Muscle layer of colon (tissue), 2 donors: ENCODE measurements around the gene CEP68.

Experiments
- H3K27ac ChIP-seq: one replicate; pipeline ENCODE4 v1.7.0; 2013; ENCODE audit warnings: low read depth, mild to moderate bottlenecking, low read length, moderate library complexity
- H3K27me3 ChIP-seq, 2 donors: one replicate each; pipeline ENCODE4 v1.7.0; 2013; ENCODE audit warnings: low read length in 2 of 2, mild to moderate bottlenecking in 2 of 2; ENCODE audit not compliant: insufficient read depth in 2 of 2, control insufficient read depth in 1 of 2
- H3K36me3 ChIP-seq: one replicate; pipeline ENCODE4 v1.7.0; 2013; ENCODE audit warnings: mild to moderate bottlenecking, low read length; ENCODE audit not compliant: insufficient read depth
- H3K4me1 ChIP-seq: one replicate; pipeline ENCODE4 v1.7.0; 2013; ENCODE audit warnings: mild to moderate bottlenecking, low read length; ENCODE audit not compliant: insufficient read depth
- H3K4me3 ChIP-seq, 2 donors: one replicate each; pipeline ENCODE4 v1.7.0; 2013; ENCODE audit warnings: low read length in 2 of 2, low read depth in 1 of 2, mild to moderate bottlenecking in 1 of 2, moderate library complexity in 1 of 2
- H3K9ac ChIP-seq: one replicate; pipeline ENCODE4 v1.7.0; 2013; ENCODE audit warnings: low read length
- H3K9me3 ChIP-seq: one replicate; pipeline ENCODE4 v1.7.0; 2013; ENCODE audit warnings: mild to moderate bottlenecking, low read length
- donor health status: abdominal sarcoma.
- donor health status: Adenocarcinoma of cecum.

CEP68 gene

DNA sequence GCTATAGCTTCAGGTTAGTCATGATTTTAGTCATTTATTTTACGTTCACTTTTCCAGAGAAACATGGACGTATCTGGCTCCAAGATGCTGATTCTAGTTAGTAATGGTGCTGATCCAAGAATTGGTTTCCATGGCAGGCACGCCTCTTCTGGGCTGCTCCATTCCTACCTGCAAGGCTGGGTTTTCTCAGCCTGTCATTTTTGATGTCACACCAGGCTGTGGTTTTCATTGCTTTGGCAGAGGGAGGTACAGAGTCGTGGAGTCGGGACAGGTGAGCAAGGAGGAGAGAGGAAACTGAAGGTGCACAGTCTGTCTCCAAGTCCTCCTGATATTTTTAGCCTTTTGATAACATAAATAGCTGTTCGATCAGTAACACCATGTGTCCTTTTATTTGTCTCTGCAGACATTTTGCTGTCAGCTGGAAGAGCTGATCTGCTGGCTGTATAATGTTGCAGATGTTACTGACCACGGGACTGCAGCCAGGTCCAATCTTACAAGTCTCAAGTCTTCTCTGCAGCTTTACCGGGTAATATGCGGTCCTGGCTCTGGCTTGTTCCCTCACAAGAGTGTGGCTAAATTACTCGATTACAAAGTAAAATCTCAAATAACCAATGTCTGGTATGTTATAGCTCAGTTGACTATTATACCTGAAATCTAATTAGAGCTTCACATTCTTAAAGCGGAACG is 17.8 kb downstream of the CEP68 start:
- Histone ChIP-seq H3K9me3 (no peaks in the 10 kb centered on the region), H3K9ac (no peak overlapping the region), H3K27me3 (no peaks in the 10 kb centered on the region), H3K36me3 (peaks cover 57% of the 10 kb centered on the region), H3K4me3 (no peak overlapping the region), H3K27ac (no peak overlapping the region), H3K4me1 (peaks cover 53% of the 10 kb centered on the region)

GRCh38 chr2:65075176-65075575 is 19.0 kb downstream of the CEP68 start:
- no peak overlapping the region for H3K9ac ChIP-seq
- H3K27ac ChIP-seq = no peak overlapping the region
- peaks cover 57% of the 10 kb centered on the region for H3K36me3 ChIP-seq

DNA sequence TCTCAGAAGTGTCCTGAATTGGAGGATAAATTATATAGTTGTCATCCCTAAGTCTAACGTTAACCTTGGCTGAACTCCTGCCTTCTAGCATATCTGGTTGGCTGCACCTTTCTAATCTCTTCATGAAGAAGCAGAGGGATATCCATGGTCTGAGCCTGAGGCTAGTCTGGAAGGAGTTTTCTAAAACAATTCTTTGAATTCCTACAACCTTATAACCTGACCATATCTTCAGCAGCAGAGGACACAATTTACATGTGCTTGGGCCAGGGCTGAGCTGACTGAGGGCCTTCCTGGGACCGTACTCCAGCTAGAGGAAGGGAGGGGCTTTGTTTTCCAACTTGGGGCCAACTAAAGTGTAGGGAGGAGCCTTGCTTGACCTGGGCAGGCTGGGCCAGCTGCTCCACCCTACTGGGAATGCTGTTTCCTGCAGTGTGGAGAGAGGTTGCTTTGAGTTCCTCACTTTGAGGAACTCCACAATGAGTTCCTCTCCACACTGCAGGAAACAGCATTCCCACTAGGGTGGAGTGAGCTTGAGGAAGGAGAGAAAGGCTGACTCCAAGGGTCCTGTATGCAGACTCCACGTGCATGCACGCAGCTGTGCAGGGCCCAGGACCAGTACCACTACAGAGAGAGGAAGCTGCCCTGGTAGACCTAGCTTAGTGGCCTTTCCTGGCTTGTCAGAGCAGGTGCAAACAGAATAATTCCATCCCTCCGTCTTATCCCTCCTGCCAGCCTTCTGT is 19.6 kb downstream of the CEP68 start:
- Histone ChIP-seq H3K27ac (peak overlapping the region; percentile 5), H3K4me1 (peaks cover 36% of the 10 kb centered on the region), H3K4me3 (no peak overlapping the region), H3K36me3 (peaks cover 51% of the 10 kb centered on the region), H3K9ac (no peak overlapping the region), H3K27me3 (no peaks in the 10 kb centered on the region), H3K9me3 (no peaks in the 10 kb centered on the region)

More at GRCh38 chr2:65075176-65075575, 19.0 kb downstream of the CEP68 start:
- no peaks in the 10 kb centered on the region for H3K27me3 ChIP-seq
- peaks cover 42% of the 10 kb centered on the region for H3K4me1 ChIP-seq
- no peak overlapping the region for H3K4me3 ChIP-seq
- no peaks in the 10 kb centered on the region for H3K9me3 ChIP-seq

DNA sequence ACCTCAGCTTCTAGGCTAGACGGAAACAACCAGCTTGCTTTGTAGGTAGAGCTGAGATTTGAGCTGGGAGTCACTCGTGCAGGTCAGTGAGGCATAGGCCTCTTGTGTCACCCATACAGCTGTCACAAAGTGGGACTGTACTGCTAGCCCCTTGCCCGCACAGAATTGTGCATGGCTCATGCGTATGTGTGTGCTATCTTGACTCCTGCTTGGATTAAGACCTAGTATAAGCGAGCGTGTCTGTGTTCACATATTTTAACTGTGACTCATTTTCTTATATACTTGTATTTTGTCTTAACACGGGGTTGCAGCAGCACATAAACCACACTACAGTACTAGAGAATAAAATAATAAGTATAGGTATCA is 20.1 kb downstream of the CEP68 start:
- H3K4me1 ChIP-seq = peaks cover 33% of the 10 kb centered on the region
- peak overlapping the region; percentile 5 for H3K27ac ChIP-seq
- no peak overlapping the region for H3K9ac ChIP-seq
- H3K9me3 ChIP-seq = no peaks in the 10 kb centered on the region
- no peak overlapping the region for H3K4me3 ChIP-seq
- no peaks in the 10 kb centered on the region for H3K27me3 ChIP-seq
- peaks cover 46% of the 10 kb centered on the region for H3K36me3 ChIP-seq

DNA sequence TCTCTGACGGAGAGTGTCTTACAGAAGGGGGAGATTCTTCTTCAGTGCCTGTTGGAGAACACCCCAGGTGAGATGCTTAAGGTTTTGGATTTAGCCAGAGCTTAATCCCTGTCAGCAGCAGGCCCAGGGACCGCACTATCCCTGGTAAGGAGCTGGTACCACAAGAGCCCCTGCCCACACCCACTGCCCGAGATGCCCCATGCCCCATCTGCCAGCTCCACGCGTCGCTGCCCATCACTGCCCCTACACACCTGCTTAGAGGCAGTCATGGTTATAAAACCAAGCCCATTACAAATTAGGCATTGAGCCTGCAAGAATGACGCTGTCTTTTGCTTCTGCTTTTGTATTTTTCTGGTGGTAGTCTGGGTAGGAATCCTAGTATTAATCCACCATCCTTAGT is 21.7 kb downstream of the CEP68 start:
- Histone ChIP-seq H3K27ac (no peak overlapping the region), H3K36me3 (peaks cover 42% of the 10 kb centered on the region), H3K4me3 (no peak overlapping the region), H3K4me1 (peaks cover 33% of the 10 kb centered on the region), H3K9ac (no peak overlapping the region), H3K9me3 (no peaks in the 10 kb centered on the region), H3K27me3 (no peaks in the 10 kb centered on the region)

GRCh38 chr2:65079017-65079416 is 22.8 kb downstream of the CEP68 start:
- H3K27ac ChIP-seq = no peak overlapping the region
- H3K4me3 ChIP-seq = no peak overlapping the region
- H3K4me1 ChIP-seq = peaks cover 24% of the 10 kb centered on the region
- H3K27me3 ChIP-seq = no peaks in the 10 kb centered on the region
- peaks cover 42% of the 10 kb centered on the region for H3K36me3 ChIP-seq
- no peak overlapping the region for H3K9ac ChIP-seq
- H3K9me3 ChIP-seq = no peaks in the 10 kb centered on the region

DNA sequence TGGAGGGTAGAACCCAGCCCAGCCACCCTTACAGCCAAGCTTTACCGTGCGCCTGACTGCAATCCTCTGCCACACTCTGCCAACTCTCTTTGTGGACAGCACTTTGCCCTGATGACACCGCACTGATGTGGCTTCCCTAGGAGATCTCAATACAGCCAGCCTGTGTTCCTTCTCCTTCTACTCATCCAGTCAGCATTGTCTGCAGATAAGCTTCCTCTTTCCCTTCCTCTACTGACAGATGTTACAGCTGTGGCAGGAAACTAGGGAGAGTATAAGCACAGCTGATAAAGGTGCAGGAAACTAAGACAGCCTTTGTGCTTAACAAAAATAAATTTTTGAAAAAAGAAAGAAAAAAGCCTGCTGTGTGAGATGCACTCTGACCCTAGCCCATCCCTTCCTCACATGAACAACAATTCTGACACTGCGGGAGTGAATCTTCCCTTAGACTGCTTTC is 25.0 kb downstream of the CEP68 start:
- Histone ChIP-seq H3K27me3 (no peaks in the 10 kb centered on the region), H3K36me3 (peaks cover 62% of the 10 kb centered on the region), H3K9me3 (no peaks in the 10 kb centered on the region), H3K27ac (no peak overlapping the region), H3K4me1 (peaks cover 4% of the 10 kb centered on the region), H3K9ac (no peak overlapping the region), H3K4me3 (no peak overlapping the region)

DNA sequence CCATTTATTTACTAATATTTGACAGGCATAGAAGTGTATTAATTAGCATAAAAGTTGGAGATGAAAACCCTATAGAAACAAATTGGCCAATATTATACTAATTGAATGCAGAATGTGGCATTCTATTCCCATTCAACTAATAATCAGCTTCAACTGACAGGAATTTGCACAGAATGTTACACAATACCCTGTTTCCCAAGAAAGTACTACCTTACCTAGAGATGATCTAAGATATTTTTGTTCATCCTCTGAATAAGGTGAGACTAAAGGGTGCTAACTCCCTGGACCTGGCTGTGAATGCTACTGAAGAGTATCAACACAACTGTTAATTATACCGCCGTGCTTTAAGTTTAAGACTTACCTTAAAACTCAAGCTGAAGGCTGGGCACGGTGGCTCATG is 28.9 kb downstream of the CEP68 start:
- no peaks in the 10 kb centered on the region for H3K4me1 ChIP-seq
- H3K4me3 ChIP-seq = no peak overlapping the region
- H3K27ac ChIP-seq = no peak overlapping the region
- peaks cover 64% of the 10 kb centered on the region for H3K36me3 ChIP-seq
- no peaks in the 10 kb centered on the region for H3K27me3 ChIP-seq
- H3K9me3 ChIP-seq = no peaks in the 10 kb centered on the region
- H3K9ac ChIP-seq = no peak overlapping the region

DNA sequence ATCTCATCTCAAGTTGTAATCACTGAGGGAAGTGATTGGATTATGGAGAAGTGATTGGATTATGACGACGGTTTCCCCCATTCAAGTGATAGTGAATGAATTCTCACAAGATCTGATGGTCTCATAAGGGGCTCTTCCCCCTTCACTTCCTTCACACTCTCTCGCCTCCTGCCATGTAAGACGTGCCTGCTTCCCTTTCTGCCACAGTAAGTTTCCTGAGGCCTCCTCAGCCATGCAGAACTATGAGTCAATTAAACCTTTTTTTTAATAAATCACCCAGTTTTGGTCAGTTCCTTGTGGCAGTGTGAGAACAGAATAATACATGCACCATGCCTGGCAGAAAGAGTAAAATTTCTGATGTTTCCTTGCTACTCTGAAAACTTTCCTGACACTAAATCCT is 36.6 kb downstream of the CEP68 start:
- Histone ChIP-seq H3K27me3 (no peaks in the 10 kb centered on the region), H3K4me1 (no peaks in the 10 kb centered on the region), H3K36me3 (peaks cover 64% of the 10 kb centered on the region), H3K27ac (no peak overlapping the region), H3K9me3 (no peaks in the 10 kb centered on the region), H3K4me3 (no peak overlapping the region), H3K9ac (no peak overlapping the region)

- Histone ChIP-seq H3K27me3 (no peaks in the 10 kb centered on the region), H3K4me1 (no peaks in the 10 kb centered on the region), H3K27ac (no peak overlapping the region), H3K4me3 (no peak overlapping the region), H3K36me3 (peaks cover 60% of the 10 kb centered on the region), H3K9me3 (no peaks in the 10 kb centered on the region), H3K9ac (no peak overlapping the region)
Measured at GRCh38 chr2:65093211-65093610, 37.0 kb downstream of the CEP68 start.

DNA sequence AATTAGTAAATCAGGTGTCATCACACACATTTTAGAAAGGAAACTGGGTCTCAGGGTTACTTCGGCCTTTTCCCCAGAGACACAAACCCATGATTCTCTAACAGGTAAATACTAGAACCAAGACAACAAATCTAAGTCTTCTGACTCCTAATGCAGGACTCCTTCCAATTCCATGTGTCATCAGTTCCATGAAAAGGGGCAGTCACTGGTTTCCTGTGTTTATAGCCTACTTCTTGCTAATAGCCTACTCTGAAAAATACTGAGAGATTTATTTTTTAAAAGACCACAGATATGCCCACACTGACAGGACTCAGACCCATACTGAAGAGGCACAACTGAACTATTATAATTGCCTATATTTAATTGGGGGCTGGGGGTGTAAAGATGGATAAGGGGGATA is 40.7 kb downstream of the CEP68 start:
- peaks cover 47% of the 10 kb centered on the region for H3K36me3 ChIP-seq

GRCh38 chr2:65097844-65098243 is 41.6 kb downstream of the CEP68 start:
- Histone ChIP-seq H3K4me3 (no peak overlapping the region), H3K27me3 (no peaks in the 10 kb centered on the region), H3K36me3 (peaks cover 49% of the 10 kb centered on the region), H3K27ac (no peak overlapping the region), H3K9ac (no peak overlapping the region), H3K9me3 (no peaks in the 10 kb centered on the region), H3K4me1 (no peaks in the 10 kb centered on the region)

More for the DNA sequence above, 40.7 kb downstream of the CEP68 start:
- no peak overlapping the region for H3K4me3 ChIP-seq
- no peaks in the 10 kb centered on the region for H3K27me3 ChIP-seq
- no peaks in the 10 kb centered on the region for H3K4me1 ChIP-seq
- no peak overlapping the region for H3K9ac ChIP-seq
- H3K27ac ChIP-seq = no peak overlapping the region
- no peaks in the 10 kb centered on the region for H3K9me3 ChIP-seq
